HL-60 (cell line): ENCODE measurements around the gene UCN2.
"Not testable (repeated sequence)": the region's sequence is repeated elsewhere in the genome, so short reads cannot be mapped to it uniquely, and the experiment has no call there.

Experiments
- DNase-seq, 2 experiments: peaks; one replicate each; pipeline ENCODE4 v3.0.0-alpha.2; 2010 to 2020; ENCODE audit warnings: low read depth in 1 of 2, low spot score in 1 of 2
- H3K27ac ChIP-seq: fragments of 250-450 bp; sonication (Bioruptor Pico); replicated peaks from 2 replicates; pipeline ENCODE4 v1.5.1; 2020; ENCODE audit warnings: mild to moderate bottlenecking, moderate library complexity
- H3K27me3 ChIP-seq: fragments of 250-450 bp; sonication (Bioruptor Pico); 2 replicates; pipeline ENCODE4 v1.5.1; 2021; ENCODE audit warnings: mild to moderate bottlenecking, moderate library complexity; ENCODE audit not compliant: insufficient read depth, poor library complexity, severe bottlenecking
- H3K4me3 ChIP-seq: replicated peaks from 2 replicates; pipeline ENCODE4 v1.5.1; 2011; ENCODE audit warnings: mild to moderate bottlenecking, control low read depth, low read length; ENCODE audit not compliant: insufficient read depth
- GABPA ChIP-seq: IDR thresholded peaks from 2 replicates; pipeline ENCODE4 v1.6.1; 2012; ENCODE audit warnings: low read depth
- POLR2AphosphoS5 ChIP-seq: IDR thresholded peaks from 2 replicates; pipeline ENCODE4 v1.6.1; 2012; ENCODE audit warnings: low read depth
- SPI1 ChIP-seq: IDR thresholded peaks from 2 replicates; pipeline ENCODE4 v1.6.1; 2012; ENCODE audit warnings: low read depth, mild to moderate bottlenecking, borderline replicate concordance
- TF ChIP-seq, protein P1 (sequence below): IDR thresholded peaks from 2 replicates; pipeline ENCODE4 v1.6.1; 2012; ENCODE audit warnings: low read depth; ENCODE audit not compliant: insufficient replicate concordance
- TF ChIP-seq, protein P2 (sequence below): IDR thresholded peaks from one replicate; pipeline ENCODE4 v1.5.1; 2011; ENCODE audit warnings: low read length, control low read depth, inconsistent platforms; ENCODE audit not compliant: insufficient read depth

The UCN2 gene

DNA sequence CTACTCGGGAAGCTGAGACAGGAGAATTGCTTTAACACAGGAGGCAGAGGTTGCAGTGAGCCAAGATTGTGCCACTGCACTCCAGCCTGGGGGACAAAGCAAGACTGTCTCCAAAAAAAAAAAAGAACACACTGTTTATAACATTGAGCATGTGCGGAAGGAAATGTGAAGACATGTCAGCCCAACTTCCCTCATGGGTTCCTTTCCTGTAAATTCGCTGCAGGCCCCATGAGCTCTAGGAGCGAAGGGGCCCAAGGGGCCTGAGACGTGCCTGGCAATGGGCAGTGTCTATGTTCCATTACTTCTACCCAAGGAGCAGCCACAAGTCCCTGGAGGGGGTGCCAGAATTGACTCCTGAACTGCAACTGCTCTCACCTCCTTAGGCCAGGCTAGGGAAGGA lies 10.2 kb downstream of the UCN2 start:
- Histone ChIP-seq H3K27me3 (no peaks in the 10 kb centered on the region), H3K4me3 (no peak overlapping the region), H3K27ac (no peak overlapping the region)
- DNase-seq, result no peak
- TF ChIP-seq GABPA (no peak), SPI1 (no peak), POLR2AphosphoS5 (no peak)
- TF ChIP-seq, protein P1, sequence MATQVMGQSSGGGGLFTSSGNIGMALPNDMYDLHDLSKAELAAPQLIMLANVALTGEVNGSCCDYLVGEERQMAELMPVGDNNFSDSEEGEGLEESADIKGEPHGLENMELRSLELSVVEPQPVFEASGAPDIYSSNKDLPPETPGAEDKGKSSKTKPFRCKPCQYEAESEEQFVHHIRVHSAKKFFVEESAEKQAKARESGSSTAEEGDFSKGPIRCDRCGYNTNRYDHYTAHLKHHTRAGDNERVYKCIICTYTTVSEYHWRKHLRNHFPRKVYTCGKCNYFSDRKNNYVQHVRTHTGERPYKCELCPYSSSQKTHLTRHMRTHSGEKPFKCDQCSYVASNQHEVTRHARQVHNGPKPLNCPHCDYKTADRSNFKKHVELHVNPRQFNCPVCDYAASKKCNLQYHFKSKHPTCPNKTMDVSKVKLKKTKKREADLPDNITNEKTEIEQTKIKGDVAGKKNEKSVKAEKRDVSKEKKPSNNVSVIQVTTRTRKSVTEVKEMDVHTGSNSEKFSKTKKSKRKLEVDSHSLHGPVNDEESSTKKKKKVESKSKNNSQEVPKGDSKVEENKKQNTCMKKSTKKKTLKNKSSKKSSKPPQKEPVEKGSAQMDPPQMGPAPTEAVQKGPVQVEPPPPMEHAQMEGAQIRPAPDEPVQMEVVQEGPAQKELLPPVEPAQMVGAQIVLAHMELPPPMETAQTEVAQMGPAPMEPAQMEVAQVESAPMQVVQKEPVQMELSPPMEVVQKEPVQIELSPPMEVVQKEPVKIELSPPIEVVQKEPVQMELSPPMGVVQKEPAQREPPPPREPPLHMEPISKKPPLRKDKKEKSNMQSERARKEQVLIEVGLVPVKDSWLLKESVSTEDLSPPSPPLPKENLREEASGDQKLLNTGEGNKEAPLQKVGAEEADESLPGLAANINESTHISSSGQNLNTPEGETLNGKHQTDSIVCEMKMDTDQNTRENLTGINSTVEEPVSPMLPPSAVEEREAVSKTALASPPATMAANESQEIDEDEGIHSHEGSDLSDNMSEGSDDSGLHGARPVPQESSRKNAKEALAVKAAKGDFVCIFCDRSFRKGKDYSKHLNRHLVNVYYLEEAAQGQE, result no peak
- TF ChIP-seq, protein P2, sequence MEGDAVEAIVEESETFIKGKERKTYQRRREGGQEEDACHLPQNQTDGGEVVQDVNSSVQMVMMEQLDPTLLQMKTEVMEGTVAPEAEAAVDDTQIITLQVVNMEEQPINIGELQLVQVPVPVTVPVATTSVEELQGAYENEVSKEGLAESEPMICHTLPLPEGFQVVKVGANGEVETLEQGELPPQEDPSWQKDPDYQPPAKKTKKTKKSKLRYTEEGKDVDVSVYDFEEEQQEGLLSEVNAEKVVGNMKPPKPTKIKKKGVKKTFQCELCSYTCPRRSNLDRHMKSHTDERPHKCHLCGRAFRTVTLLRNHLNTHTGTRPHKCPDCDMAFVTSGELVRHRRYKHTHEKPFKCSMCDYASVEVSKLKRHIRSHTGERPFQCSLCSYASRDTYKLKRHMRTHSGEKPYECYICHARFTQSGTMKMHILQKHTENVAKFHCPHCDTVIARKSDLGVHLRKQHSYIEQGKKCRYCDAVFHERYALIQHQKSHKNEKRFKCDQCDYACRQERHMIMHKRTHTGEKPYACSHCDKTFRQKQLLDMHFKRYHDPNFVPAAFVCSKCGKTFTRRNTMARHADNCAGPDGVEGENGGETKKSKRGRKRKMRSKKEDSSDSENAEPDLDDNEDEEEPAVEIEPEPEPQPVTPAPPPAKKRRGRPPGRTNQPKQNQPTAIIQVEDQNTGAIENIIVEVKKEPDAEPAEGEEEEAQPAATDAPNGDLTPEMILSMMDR, result no peak

DNA sequence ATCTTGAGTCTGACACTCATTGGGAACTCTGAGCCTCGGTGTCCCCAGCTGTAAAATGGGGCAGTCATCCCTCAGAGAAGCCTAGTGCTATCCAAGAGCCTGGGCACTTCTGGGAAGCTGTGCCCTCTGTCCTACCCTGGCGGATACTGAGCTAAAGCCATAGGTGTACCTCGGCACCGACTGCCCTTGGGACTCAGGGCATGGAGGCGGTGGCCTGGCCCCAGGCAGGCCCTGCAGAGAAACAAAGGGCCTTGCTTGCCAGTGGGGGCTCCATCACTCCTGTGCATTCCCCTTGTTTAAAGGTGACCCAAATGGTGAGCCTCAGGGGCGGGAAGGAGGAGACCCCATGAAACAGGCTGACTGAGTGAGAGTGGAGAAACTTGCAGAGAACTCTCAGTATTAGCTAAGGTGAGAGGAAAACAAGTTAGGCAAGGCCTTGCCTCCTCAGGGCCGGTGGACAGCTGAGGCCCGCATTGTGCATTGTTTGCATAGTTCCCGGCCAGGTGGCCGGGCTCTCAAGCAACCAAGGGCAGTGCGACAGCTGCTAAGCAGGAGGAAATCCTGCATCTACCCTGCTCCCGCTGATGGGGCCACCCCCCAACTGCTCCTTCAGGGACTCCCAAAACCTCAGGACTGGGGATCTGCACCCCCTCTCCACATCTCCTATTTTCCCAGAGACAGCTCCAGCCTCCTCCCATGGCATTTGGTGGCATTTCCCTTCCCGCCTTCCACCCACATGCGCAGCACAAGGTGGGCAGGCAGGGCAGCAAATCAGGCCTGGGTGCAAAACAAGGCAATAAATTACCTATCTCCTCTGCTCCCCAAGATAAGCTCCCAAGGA lies 11.2 kb downstream of the UCN2 start:
- TF ChIP-seq GABPA (no peak), POLR2AphosphoS5 (no peak), SPI1 (no peak)
- TF ChIP-seq, protein P2, result no peak
- TF ChIP-seq, protein P1, result no peak
- no peaks in the 10 kb centered on the region for H3K27me3 ChIP-seq
- H3K4me3 ChIP-seq, result no peak overlapping the region
- H3K27ac ChIP-seq, result no peak overlapping the region
- DNase-seq, result no peak

DNA sequence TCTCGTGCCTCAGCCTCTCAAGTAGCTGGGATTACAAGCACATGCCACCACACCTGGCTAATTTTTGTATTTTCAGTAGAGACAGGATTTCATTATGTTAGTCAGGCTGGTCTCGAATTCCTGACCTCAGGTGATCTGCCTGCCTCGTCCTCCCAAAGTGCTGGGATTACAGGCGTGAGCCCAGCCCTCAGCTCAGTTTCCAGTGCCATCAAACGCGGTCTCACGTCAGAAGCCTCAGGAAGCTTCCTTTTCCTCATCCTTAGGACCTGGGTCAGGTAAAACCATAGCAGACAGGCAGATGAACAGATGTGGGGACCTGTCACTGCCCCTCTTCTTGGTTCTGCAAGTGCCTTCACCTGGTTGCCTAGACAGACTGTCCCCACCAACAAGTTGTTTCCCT lies 11.9 kb downstream of the UCN2 start:
- DNase-seq, H3K27me3 ChIP-seq, H3K27ac ChIP-seq, H3K4me3 ChIP-seq: not testable (repeated sequence)

DNA sequence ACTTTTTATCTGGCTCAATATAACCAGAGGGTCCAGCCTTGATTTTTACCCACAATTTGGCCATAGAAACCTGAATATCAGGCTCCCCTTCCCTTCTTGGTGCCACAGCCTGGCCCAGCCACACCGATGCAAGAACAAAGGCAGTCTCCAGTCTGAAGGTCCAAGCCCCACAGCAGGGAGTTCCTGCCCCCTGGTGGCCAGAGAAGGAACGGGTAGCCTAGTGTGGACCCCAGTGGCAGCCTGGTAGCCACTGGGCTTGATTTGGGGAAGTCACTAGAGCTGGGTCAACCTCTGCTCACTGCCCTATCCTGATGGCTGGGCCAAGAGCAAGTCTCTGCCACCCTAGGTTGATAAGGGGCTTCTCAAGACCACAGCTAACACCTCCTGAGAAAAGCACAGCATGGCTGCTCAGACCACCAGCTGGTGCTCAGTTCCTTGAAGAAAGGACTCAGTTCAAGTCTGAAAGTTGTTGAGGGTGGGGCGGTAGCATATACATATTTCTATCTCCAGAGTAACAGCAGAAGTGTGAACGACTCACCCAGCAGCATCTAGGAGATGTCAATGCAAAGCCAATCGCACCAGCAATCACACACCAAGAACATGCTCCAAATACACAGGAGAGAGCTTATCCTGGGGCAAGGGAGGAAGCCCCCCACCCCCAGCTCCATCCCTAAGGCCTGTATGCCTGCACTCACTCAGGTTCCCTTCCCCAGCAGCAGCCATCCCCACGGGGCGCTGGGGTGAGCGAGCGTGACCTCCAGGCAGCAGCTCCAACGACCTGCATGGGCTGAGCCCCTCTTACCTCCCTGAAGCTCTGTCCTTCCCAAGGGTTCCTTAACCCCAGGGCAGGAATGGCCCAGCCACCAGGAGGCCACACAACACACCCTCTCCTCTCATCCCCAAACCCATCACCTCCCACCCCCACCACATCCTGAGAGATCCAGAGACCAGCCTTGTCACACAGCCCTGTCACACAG lies 14.6 kb downstream of the UCN2 start:
- DNase-seq, result peak; percentile 58 to 89
- H3K27ac ChIP-seq, result no peak overlapping the region
- H3K27me3 ChIP-seq, result no peaks in the 10 kb centered on the region
- TF ChIP-seq POLR2AphosphoS5, result no peak
- TF ChIP-seq SPI1, result peak; percentile 80; the same call in 1 of the 2 replicates
- TF ChIP-seq, protein P1, result no peak
- TF ChIP-seq GABPA, result no peak
- TF ChIP-seq, protein P2, result peak; percentile 94
- no peak overlapping the region for H3K4me3 ChIP-seq
